ENCODE results near the gene FAM169A. TPM values are rescaled to one million over a fixed set of nuclear protein-coding genes. Genes with fewer than 3 reads are reported as not detected.

FAM169A gene
- total RNA-seq, 2 donors from 2014 or later, result 4.2 to 5.0 TPM

DNA sequence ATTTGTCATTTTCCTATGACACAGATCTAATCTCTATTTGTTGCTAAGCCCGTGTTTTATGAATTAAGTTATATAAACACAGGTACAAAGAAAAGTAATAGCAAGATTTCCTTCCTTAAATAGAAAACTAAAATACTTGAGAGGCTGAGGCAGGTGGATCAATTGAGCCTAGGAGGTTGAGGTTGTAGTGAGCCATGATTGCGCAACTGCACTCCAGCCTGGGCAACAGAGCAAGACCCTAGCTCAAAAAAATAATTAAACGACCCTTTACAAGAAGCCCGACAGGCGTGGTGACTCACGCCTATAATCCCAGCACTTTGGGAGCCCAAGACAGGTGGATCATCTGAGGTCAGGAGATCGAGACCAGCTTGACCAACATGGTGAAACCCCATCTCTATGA lies 36.8 kb downstream of the FAM169A start:
- Histone ChIP-seq H3K4me3 (no peak overlapping the region), H3K4me1 (no peaks in the 10 kb centered on the region), H3K9me3 (no peaks in the 10 kb centered on the region), H3K27ac (no peak overlapping the region), H3K36me3 (no peaks in the 10 kb centered on the region), H3K27me3 (no peaks in the 10 kb centered on the region)
- no peak for TF ChIP-seq CTCF (IDR thresholded peaks at IDR 0.05)
- no peak for DNase-seq (ENCODE audit: low spot score)

DNA sequence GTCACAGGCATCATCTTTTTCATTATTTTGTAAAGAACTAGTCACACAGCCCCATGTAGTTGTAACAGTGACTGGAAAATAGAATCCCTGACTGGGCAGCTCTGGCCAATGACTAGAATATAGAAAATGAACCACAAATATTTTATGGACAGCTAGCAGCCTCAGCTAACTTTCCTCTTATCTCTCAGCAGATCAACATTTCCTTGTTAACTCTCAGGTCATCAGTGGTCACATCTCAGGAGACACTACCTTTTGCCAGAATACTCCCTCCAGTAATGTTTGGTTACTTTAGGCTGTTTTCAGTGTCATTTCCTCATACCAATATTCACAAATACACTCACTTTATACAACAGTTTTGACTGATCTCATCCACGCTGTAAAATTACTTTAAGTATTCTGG lies 43.9 kb downstream of the FAM169A start:
- no peak for DNase-seq (ENCODE audit: low spot score)
- Histone ChIP-seq H3K4me1 (no peaks in the 10 kb centered on the region), H3K27me3 (no peaks in the 10 kb centered on the region), H3K9me3 (no peaks in the 10 kb centered on the region), H3K36me3 (no peaks in the 10 kb centered on the region), H3K27ac (no peak overlapping the region), H3K4me3 (no peak overlapping the region)
- no peak for TF ChIP-seq CTCF (IDR thresholded peaks at IDR 0.05)

DNA sequence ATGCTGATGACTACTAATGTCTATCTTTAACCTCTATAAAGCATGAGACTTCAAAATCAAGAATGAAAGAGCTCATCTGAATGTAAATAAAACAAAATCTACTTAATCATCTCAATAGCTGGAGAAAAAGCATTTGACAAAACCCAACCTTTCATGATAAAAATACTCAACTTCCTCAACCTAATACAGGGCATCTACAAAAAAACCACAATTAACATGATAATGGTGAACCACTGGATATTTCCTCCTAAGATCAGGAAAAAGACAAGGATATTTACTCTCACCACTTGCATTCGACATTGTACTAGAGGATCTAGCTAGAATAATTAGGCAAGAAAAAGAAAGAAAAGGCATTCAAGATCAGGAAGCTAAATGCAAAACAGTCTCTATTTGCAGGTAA lies 49.3 kb downstream of the FAM169A start:
- no peak for TF ChIP-seq CTCF (IDR thresholded peaks at IDR 0.05)

DNA sequence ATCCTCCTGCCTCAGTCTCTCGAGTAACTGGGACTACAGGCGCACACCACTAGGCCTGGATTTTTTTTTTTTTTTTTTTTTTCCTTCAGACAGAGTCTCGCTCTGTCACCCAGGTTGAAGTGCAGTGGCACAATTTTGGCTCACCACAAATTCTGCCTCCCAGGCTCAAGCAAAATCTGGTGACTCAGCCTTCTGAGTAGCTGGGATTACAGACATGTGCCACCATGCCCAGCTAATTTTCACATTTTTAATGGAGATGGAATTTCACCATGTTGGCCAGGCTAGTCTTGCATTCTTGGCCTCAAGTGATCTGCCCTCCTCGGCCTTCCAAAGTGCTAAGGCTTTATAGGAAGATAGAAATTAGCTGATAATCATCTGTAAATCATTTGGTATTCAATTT lies 55.3 kb downstream of the FAM169A start:
- H3K4me1 ChIP-seq, result no peaks in the 10 kb centered on the region
- H3K36me3 ChIP-seq, result no peaks in the 10 kb centered on the region
- H3K9me3 ChIP-seq, result no peaks in the 10 kb centered on the region
- no peak overlapping the region for H3K27ac ChIP-seq
- no peak for TF ChIP-seq CTCF (IDR thresholded peaks at IDR 0.05)
- DNase-seq (ENCODE audit: low spot score), result no peak
- no peaks in the 10 kb centered on the region for H3K27me3 ChIP-seq
- no peak overlapping the region for H3K4me3 ChIP-seq

More for the DNA sequence above, 49.3 kb downstream of the FAM169A start:
- no peaks in the 10 kb centered on the region for H3K27me3 ChIP-seq
- no peaks in the 10 kb centered on the region for H3K4me1 ChIP-seq
- no peaks in the 10 kb centered on the region for H3K9me3 ChIP-seq
- H3K4me3 ChIP-seq, result no peak overlapping the region
- no peaks in the 10 kb centered on the region for H3K36me3 ChIP-seq
- DNase-seq (ENCODE audit: low spot score), result no peak
- no peak overlapping the region for H3K27ac ChIP-seq

- Histone ChIP-seq H3K36me3 (no peaks in the 10 kb centered on the region), H3K9me3 (no peaks in the 10 kb centered on the region), H3K4me3 (no peak overlapping the region), H3K27ac (no peak overlapping the region), H3K27me3 (no peaks in the 10 kb centered on the region), H3K4me1 (no peaks in the 10 kb centered on the region)
- no peak for TF ChIP-seq CTCF (IDR thresholded peaks at IDR 0.05)
- DNase-seq (ENCODE audit: low spot score), result no peak
Measured at GRCh38 chr5:74801941-74802340, 64.2 kb downstream of the FAM169A start.

DNA sequence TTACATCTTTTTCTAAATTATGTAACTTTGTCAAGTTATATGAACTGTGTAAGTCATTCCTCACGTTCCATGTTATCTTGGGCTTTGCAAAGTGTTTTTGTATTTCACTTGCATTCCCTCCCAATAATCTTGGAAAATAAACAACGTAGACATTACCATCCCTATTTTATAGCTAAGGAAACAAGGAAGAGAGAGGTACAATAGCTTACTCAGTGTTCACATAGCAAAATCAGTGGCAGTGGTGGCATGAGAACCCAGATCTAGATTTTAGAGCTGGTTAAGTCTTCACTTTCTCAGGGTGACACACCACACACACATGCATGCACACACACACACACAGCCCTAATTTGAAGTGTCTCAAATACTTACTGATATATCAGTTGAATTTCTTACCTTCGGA lies 65.0 kb downstream of the FAM169A start:
- TF ChIP-seq CTCF (IDR thresholded peaks at IDR 0.05), result no peak
- no peak overlapping the region for H3K4me3 ChIP-seq
- no peak for DNase-seq (ENCODE audit: low spot score)
- no peaks in the 10 kb centered on the region for H3K36me3 ChIP-seq
- H3K4me1 ChIP-seq, result no peaks in the 10 kb centered on the region
- no peak overlapping the region for H3K27ac ChIP-seq
- H3K27me3 ChIP-seq, result no peaks in the 10 kb centered on the region
- H3K9me3 ChIP-seq, result no peaks in the 10 kb centered on the region

All from right atrium auricular region (tissue), 2 donors.